GM18498 (cell line): ENCODE results near the gene SLC38A1.

ENCODE experiments used
- ATAC-seq: cut with Tn5 transposase; IDR thresholded peaks from one replicate; pipeline ENCODE4 v1.9.1; 2021; ENCODE audit warnings: mild to moderate bottlenecking, moderate library complexity; ENCODE audit not compliant: unreplicated experiment

Gene SLC38A1

GRCh38 chr12:46237371-46238045 is 31.3 kb downstream of the SLC38A1 start:
- ATAC-seq: no peak

- no peak for ATAC-seq
Observed at GRCh38 chr12:46234000-46234399, 34.8 kb downstream of the SLC38A1 start.

- no peak for ATAC-seq
Observed at GRCh38 chr12:46233423-46233822, 35.4 kb downstream of the SLC38A1 start.

GRCh38 chr12:46230983-46231382 is 37.9 kb downstream of the SLC38A1 start:
- no peak for ATAC-seq

- no peak for ATAC-seq
Observed at GRCh38 chr12:46230306-46230705, 38.5 kb downstream of the SLC38A1 start.

- no peak for ATAC-seq
Observed at GRCh38 chr12:46227616-46228015, 41.2 kb downstream of the SLC38A1 start.

GRCh38 chr12:46224386-46224785 is 44.5 kb downstream of the SLC38A1 start:
- ATAC-seq: no peak

- ATAC-seq: no peak
Observed at GRCh38 chr12:46223047-46223446, 45.8 kb downstream of the SLC38A1 start.

- ATAC-seq: no peak
Observed at GRCh38 chr12:46222636-46223035, 46.2 kb downstream of the SLC38A1 start.

- no peak for ATAC-seq
Observed at GRCh38 chr12:46221255-46222128, 47.4 kb downstream of the SLC38A1 start.

- ATAC-seq: no peak
Observed at GRCh38 chr12:46219877-46220655, 48.8 kb downstream of the SLC38A1 start.

GRCh38 chr12:46219132-46219876 is 49.5 kb downstream of the SLC38A1 start:
- no peak for ATAC-seq

- no peak for ATAC-seq
Observed at GRCh38 chr12:46218322-46219095, 50.3 kb downstream of the SLC38A1 start.

GRCh38 chr12:46217541-46218321 is 51.1 kb downstream of the SLC38A1 start:
- peak; percentile 71 for ATAC-seq

- peak; percentile 72 for ATAC-seq
Observed at GRCh38 chr12:46214668-46215436, 54.0 kb downstream of the SLC38A1 start.

GRCh38 chr12:46212108-46212982 is 56.5 kb downstream of the SLC38A1 start:
- ATAC-seq: no peak

GRCh38 chr12:46210873-46211439 is 57.9 kb downstream of the SLC38A1 start:
- no peak for ATAC-seq
